ENCODE measurements around the gene PAX4.

- TF ChIP-seq EZH2 (IDR thresholded peaks at IDR 0.05; ENCODE audit: borderline replicate concordance, insufficient read depth, low read length, poor library complexity, severe bottlenecking) (no peak), RAD21 (conservative IDR thresholded peaks at IDR 0.05) (no peak), CTCF (IDR thresholded peaks at IDR 0.05; ENCODE audit: poor library complexity, severe bottlenecking) (no peak)
These were observed 51.7 kb downstream of the PAX4 start for GRCh38 chr7:127566242-127566641.

Data from neural cell (in vitro differentiated cells).